ENCODE measurements around the gene KIF26B.

DNA sequence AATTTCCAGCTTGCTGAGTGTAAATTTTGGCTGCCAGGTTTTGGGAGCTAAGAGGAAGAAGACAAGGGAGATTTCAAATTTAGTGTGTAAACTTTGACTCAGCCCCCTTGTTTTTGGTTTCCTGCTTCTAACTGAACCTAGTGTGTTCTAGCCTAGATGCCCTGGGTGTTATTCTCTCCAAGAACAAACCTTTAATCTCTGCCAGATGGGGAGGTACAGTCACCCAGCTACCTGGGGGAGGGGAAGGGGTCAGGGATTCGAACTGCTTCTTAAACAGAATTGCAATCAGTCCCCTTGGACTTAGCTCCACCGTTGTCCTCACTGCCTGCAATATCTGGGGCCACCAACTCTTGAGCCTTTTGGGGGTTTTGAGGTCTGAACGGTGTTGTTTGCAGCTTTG, 238.9 kb downstream of the KIF26B start:
- TF ChIP-seq, protein P1, sequence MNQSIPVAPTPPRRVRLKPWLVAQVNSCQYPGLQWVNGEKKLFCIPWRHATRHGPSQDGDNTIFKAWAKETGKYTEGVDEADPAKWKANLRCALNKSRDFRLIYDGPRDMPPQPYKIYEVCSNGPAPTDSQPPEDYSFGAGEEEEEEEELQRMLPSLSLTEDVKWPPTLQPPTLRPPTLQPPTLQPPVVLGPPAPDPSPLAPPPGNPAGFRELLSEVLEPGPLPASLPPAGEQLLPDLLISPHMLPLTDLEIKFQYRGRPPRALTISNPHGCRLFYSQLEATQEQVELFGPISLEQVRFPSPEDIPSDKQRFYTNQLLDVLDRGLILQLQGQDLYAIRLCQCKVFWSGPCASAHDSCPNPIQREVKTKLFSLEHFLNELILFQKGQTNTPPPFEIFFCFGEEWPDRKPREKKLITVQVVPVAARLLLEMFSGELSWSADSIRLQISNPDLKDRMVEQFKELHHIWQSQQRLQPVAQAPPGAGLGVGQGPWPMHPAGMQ (IDR thresholded peaks at IDR 0.05; ENCODE audit: borderline replicate concordance): no peak
- TF ChIP-seq, protein P2, sequence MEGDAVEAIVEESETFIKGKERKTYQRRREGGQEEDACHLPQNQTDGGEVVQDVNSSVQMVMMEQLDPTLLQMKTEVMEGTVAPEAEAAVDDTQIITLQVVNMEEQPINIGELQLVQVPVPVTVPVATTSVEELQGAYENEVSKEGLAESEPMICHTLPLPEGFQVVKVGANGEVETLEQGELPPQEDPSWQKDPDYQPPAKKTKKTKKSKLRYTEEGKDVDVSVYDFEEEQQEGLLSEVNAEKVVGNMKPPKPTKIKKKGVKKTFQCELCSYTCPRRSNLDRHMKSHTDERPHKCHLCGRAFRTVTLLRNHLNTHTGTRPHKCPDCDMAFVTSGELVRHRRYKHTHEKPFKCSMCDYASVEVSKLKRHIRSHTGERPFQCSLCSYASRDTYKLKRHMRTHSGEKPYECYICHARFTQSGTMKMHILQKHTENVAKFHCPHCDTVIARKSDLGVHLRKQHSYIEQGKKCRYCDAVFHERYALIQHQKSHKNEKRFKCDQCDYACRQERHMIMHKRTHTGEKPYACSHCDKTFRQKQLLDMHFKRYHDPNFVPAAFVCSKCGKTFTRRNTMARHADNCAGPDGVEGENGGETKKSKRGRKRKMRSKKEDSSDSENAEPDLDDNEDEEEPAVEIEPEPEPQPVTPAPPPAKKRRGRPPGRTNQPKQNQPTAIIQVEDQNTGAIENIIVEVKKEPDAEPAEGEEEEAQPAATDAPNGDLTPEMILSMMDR (IDR thresholded peaks at IDR 0.05 in 2 of 3, conservative IDR thresholded peaks at IDR 0.05 in 1 of 3; ENCODE audit: control insufficient read depth in 2 of 3, extremely low read depth in 1 of 3, insufficient read depth in 1 of 3, low read depth in 3 of 3, low read length in 3 of 3): no peak
- no peak for TF ChIP-seq EZH2 (IDR thresholded peaks at IDR 0.05; ENCODE audit: borderline replicate concordance, control insufficient read depth, low read depth, low read length)
